HEK293T (cell line): ENCODE measurements around the gene STXBP6.

ENCODE experiments used
- CTCF ChIA-PET: fragments of 350-600 bp; formaldehyde crosslinking; extraction: SDS; loops from one replicate; lab custom pipeline; 2021; ENCODE audit warnings: antibody characterized with exemption, inconsistent platforms; lab: Yijun Ruan, JAX
- POLR2A ChIA-PET: fragments of 350-600 bp; formaldehyde crosslinking; extraction: SDS; loops from one replicate; lab custom pipeline; 2020; ENCODE audit warnings: antibody characterized with exemption, inconsistent platforms; lab: Yijun Ruan, JAX
- DNase-seq: peaks from one replicate; pipeline ENCODE4 v3.0.0; 2012; ENCODE audit warnings: mixed read lengths; ENCODE audit errors: extremely low spot score
- ARNT ChIP-seq: fragments of 450-650 bp; IDR thresholded peaks from 2 replicates; pipeline ENCODE4 v1.6.1; 2017; ENCODE audit warnings: mild to moderate bottlenecking
- BHLHE40 ChIP-seq: fragments of 450-650 bp; IDR thresholded peaks from 2 replicates; pipeline ENCODE4 v1.6.1; 2016; ENCODE audit warnings: mild to moderate bottlenecking, moderate library complexity, borderline replicate concordance
- CTBP1 ChIP-seq: fragments of 450-650 bp; IDR thresholded peaks from 2 replicates; pipeline ENCODE4 v1.6.1; 2016; ENCODE audit warnings: borderline replicate concordance
- ELF4 ChIP-seq: fragments of 450-650 bp; IDR thresholded peaks from 2 replicates; pipeline ENCODE4 v1.6.1; 2017; ENCODE audit warnings: antibody characterized with exemption
- FOXA1 ChIP-seq: fragments of 450-650 bp; IDR thresholded peaks from 2 replicates; pipeline ENCODE4 v1.6.1; 2016; ENCODE audit warnings: mild to moderate bottlenecking
- FOXK2 ChIP-seq: fragments of 450-650 bp; IDR thresholded peaks from 2 replicates; pipeline ENCODE4 v1.6.1; 2016; ENCODE audit warnings: mild to moderate bottlenecking
- FOXM1 ChIP-seq: fragments of 450-650 bp; IDR thresholded peaks from 2 replicates; pipeline ENCODE4 v1.6.1; 2017; ENCODE audit warnings: mild to moderate bottlenecking, borderline replicate concordance
- HDGF ChIP-seq: fragments of 450-650 bp; IDR thresholded peaks from 2 replicates; pipeline ENCODE4 v1.6.1; 2017; ENCODE audit warnings: antibody characterized with exemption, borderline replicate concordance
- L3MBTL2 ChIP-seq: fragments of 450-650 bp; conservative IDR thresholded peaks from 2 replicates; pipeline ENCODE4 v1.6.1; 2016; ENCODE audit warnings: mild to moderate bottlenecking
- LEF1 ChIP-seq: fragments of 450-650 bp; IDR thresholded peaks from 2 replicates; pipeline ENCODE4 v1.6.1; 2017; ENCODE audit warnings: mild to moderate bottlenecking, borderline replicate concordance
- NFRKB ChIP-seq: fragments of 450-650 bp; IDR thresholded peaks from 2 replicates; pipeline ENCODE4 v1.6.1; 2016; ENCODE audit warnings: mild to moderate bottlenecking, moderate library complexity
- PKNOX1 ChIP-seq: fragments of 450-650 bp; IDR thresholded peaks from 2 replicates; pipeline ENCODE4 v1.6.1; 2016
- SP1 ChIP-seq: fragments of 450-650 bp; IDR thresholded peaks from 2 replicates; pipeline ENCODE4 v1.6.1; 2017
- SUZ12 ChIP-seq: fragments of 450-650 bp; IDR thresholded peaks from 2 replicates; pipeline ENCODE4 v1.6.1; 2016; ENCODE audit warnings: mild to moderate bottlenecking
- TARDBP ChIP-seq: fragments of 450-650 bp; IDR thresholded peaks from 2 replicates; pipeline ENCODE4 v1.6.1; 2016
- ZNF384 ChIP-seq: fragments of 450-650 bp; IDR thresholded peaks from 2 replicates; pipeline ENCODE4 v1.6.1; 2016

Gene STXBP6

GRCh38 chr14:25026476-25027137 lies 23.3 kb downstream of the STXBP6 start:
- TF ChIP-seq ZNF384 (no peak), CTBP1 (no peak), TARDBP (no peak), ARNT (no peak), L3MBTL2 (no peak), LEF1 (no peak), SUZ12 (no peak), FOXM1 (no peak), NFRKB (no peak), FOXA1 (no peak), PKNOX1 (no peak), SP1 (no peak), ELF4 (no peak), BHLHE40 (no peak), HDGF (no peak), FOXK2 (no peak)
- ChIA-PET CTCF (no interaction called here), POLR2A (no interaction called here)
- no peak for DNase-seq

DNA sequence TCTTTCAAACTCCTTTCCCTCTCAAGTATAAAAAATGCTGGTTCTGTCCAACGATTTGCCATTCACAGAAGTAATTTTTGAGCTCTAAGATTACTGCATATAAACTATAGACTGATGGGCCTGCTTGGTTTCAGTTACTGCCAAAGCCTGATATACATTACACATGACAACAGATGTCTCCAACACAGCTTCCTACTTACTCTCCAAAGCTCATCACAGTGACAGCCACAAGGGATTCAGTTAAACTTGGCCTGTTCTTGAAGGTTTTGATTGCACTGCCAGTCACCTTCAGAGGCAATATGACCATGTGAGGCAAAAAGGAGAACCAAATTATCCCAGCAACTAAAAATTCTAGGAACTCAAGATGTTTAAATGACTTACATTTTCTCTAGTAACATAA lies 30.1 kb downstream of the STXBP6 start:
- no peak for DNase-seq
- ChIA-PET CTCF (no interaction called here), POLR2A (no interaction called here)
- TF ChIP-seq PKNOX1 = no peak
- no peak for TF ChIP-seq L3MBTL2
- TF ChIP-seq ARNT = no peak
- TF ChIP-seq FOXA1 = no peak
- TF ChIP-seq FOXM1 = no peak
- TF ChIP-seq NFRKB = no peak
- no peak for TF ChIP-seq LEF1
- no peak for TF ChIP-seq ZNF384
- no peak for TF ChIP-seq CTBP1
- TF ChIP-seq FOXK2 = no peak
- TF ChIP-seq SP1 = no peak
- TF ChIP-seq ELF4 = no peak
- no peak for TF ChIP-seq TARDBP
- no peak for TF ChIP-seq SUZ12
- no peak for TF ChIP-seq BHLHE40
- no peak for TF ChIP-seq HDGF

DNA sequence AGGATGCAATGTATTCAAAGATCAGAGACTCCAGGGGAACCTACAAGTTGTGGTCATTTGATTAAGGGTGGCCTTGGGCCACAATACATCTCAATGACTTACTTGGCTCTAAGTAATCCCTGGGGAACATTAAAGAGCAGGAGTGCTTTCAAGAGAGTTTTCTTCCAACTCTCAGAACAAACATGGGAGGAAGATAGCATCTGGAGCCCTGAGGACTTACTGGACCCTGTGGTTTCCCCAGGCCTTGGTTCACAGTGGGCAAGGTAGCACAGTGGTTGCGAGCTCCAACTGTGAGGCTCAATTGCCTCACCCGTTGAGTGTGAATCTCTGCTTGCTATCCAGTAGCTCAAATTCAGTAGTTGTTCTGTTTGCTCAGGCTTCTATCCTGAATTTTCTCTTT lies 32.4 kb downstream of the STXBP6 start:
- POLR2A ChIA-PET = no interaction called here
- DNase-seq = no peak
- CTCF ChIA-PET = no interaction called here

GRCh38 chr14:25015761-25016160 lies 34.2 kb downstream of the STXBP6 start:
- TF ChIP-seq SP1 = no peak
- TF ChIP-seq ARNT = no peak
- TF ChIP-seq L3MBTL2 = no peak
- no peak for TF ChIP-seq HDGF
- no peak for TF ChIP-seq ZNF384
- TF ChIP-seq LEF1 = no peak
- TF ChIP-seq NFRKB = no peak
- TF ChIP-seq SUZ12 = no peak
- TF ChIP-seq FOXM1 = no peak
- no peak for TF ChIP-seq BHLHE40
- TF ChIP-seq CTBP1 = no peak
- TF ChIP-seq FOXK2 = no peak
- ChIA-PET POLR2A (no interaction called here), CTCF (no interaction called here)
- DNase-seq = no peak

More for the DNA sequence above, 32.4 kb downstream of the STXBP6 start:
- no peak for TF ChIP-seq ARNT
- no peak for TF ChIP-seq TARDBP
- TF ChIP-seq FOXM1 = no peak
- no peak for TF ChIP-seq FOXK2
- TF ChIP-seq NFRKB = no peak

GRCh38 chr14:25014440-25014839 lies 35.5 kb downstream of the STXBP6 start:
- CTCF ChIA-PET = interaction anchor here (1.1 kb wide), 1 partner anchor 118 kb away, joined by 3 read pairs; no protein-coding TSS in a partner anchor

More at GRCh38 chr14:25014440-25014839, 35.5 kb downstream of the STXBP6 start:
- POLR2A ChIA-PET = no interaction called here
- no peak for DNase-seq
- TF ChIP-seq SUZ12 (no peak), NFRKB (no peak), FOXM1 (no peak), L3MBTL2 (no peak), PKNOX1 (no peak), ARNT (no peak), FOXK2 (no peak), TARDBP (no peak), SP1 (no peak), HDGF (no peak), FOXA1 (no peak), BHLHE40 (no peak)
